Mesothelial cell of epicardium (in vitro differentiated cells): Measurements from ENCODE around the gene FGFBP2. TPM values are rescaled to one million over a fixed set of nuclear protein-coding genes. Genes with fewer than 3 reads are reported as not detected.

Source experiments
- DNase-seq, 2 experiments: peaks; one replicate each; pipeline ENCODE4 v3.0.0; 2021; ENCODE audit warnings: low spot score in 2 of 2; ENCODE audit not compliant: unreplicated experiment in 2 of 2
- H3K27ac Mint-ChIP-seq: 2 replicates; pipeline ENCODE4 v1.8.0; 2021; ENCODE audit warnings: mixed read lengths
- H3K27me3 Mint-ChIP-seq: 2 replicates; pipeline ENCODE4 v1.8.0; 2021; ENCODE audit warnings: low read depth, mixed read lengths
- H3K36me3 Mint-ChIP-seq: 2 replicates; pipeline ENCODE4 v1.8.0; 2021; ENCODE audit warnings: mixed read lengths
- H3K4me1 Mint-ChIP-seq: 2 replicates; pipeline ENCODE4 v1.8.0; 2021; ENCODE audit warnings: mixed read lengths
- H3K4me3 Mint-ChIP-seq: 2 replicates; pipeline ENCODE4 v1.8.0; 2021; ENCODE audit warnings: mild to moderate bottlenecking, moderate library complexity, mixed read lengths
- H3K9me3 Mint-ChIP-seq: 2 replicates; pipeline ENCODE4 v1.8.0; 2021; ENCODE audit warnings: mixed read lengths
- total RNA-seq: library from RNA; stranded (reverse); gene quantifications from 3 replicates; pipeline ENCODE4 v1.2.1, GENCODE V29; 2021
- TF ChIP-seq, protein P1 (sequence below): fragments of 200-600 bp; sonication (generic); IDR thresholded peaks from one replicate; pipeline ENCODE4 v1.5.0; 2021; ENCODE audit warnings: antibody characterized with exemption; ENCODE audit not compliant: unreplicated experiment

Gene FGFBP2
- total RNA-seq, 1 donor from 2014 or later: not detected

DNA sequence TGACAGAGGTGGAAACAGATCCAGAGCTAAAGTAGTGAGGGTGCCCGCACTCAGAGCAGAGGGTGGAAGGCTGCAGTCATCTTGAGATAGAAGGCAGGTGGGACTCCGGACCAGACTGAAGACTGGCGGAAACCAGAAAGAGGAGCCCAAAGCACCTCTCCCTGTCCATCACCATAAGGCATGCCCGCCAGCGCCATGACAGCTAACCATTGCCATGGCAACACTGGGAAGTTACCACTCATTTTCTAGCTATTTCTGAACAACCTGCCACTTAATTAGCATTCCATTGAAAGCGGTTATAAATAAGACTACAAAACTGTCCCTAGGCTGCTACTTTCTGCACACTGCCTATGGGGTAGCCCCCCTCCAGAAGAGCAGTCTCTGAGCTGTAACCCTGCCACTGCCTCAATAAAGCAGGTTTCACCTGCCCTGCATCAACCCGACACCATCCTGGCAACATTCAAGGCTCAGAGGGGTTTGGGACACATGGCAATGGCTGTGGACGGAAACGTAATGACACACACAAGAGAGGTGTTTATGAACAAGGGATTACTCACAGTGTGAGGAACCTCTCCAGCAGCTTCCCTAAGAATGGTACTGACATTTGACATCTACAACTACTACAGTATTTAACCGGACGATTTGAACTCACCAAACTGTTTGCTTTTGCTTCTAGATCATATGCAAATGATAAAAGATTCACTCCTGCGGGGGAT, 27.8 kb upstream of the FGFBP2 start:
- DNase-seq: no peak
- TF ChIP-seq, protein P1, sequence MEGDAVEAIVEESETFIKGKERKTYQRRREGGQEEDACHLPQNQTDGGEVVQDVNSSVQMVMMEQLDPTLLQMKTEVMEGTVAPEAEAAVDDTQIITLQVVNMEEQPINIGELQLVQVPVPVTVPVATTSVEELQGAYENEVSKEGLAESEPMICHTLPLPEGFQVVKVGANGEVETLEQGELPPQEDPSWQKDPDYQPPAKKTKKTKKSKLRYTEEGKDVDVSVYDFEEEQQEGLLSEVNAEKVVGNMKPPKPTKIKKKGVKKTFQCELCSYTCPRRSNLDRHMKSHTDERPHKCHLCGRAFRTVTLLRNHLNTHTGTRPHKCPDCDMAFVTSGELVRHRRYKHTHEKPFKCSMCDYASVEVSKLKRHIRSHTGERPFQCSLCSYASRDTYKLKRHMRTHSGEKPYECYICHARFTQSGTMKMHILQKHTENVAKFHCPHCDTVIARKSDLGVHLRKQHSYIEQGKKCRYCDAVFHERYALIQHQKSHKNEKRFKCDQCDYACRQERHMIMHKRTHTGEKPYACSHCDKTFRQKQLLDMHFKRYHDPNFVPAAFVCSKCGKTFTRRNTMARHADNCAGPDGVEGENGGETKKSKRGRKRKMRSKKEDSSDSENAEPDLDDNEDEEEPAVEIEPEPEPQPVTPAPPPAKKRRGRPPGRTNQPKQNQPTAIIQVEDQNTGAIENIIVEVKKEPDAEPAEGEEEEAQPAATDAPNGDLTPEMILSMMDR: no peak
- H3K9me3 Mint-ChIP-seq: no peaks in the 10 kb centered on the region
- H3K4me1 Mint-ChIP-seq: peaks cover 8% of the 10 kb centered on the region
- no peak overlapping the region for H3K27ac Mint-ChIP-seq
- H3K4me3 Mint-ChIP-seq: no peak overlapping the region
- no peaks in the 10 kb centered on the region for H3K36me3 Mint-ChIP-seq
- no peaks in the 10 kb centered on the region for H3K27me3 Mint-ChIP-seq

DNA sequence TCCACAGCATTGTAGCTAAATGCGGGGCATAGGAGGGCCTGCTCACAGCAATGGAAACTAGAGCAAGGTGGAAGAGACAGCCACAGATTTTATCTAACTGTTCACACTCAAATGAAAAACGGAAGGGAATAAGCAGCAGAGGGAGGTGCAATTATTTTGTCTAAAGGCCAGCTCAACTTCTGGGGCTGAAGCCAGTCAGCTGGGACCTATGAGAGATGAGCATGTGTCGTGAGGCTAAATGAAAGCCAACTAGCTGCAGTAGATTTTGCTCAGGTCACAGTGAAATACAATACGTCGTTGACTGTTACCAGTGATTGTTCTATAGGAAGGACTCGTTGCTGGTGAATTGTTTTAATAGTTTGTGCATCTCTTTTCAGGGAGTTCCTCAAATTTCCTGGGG, 26.4 kb upstream of the FGFBP2 start:
- DNase-seq: no peak
- Mint-ChIP-seq H3K4me1 (peaks cover 8% of the 10 kb centered on the region), H3K27me3 (no peaks in the 10 kb centered on the region), H3K9me3 (no peaks in the 10 kb centered on the region), H3K4me3 (no peak overlapping the region), H3K36me3 (peaks cover 2% of the 10 kb centered on the region), H3K27ac (no peak overlapping the region)
- TF ChIP-seq, protein P1: no peak

DNA sequence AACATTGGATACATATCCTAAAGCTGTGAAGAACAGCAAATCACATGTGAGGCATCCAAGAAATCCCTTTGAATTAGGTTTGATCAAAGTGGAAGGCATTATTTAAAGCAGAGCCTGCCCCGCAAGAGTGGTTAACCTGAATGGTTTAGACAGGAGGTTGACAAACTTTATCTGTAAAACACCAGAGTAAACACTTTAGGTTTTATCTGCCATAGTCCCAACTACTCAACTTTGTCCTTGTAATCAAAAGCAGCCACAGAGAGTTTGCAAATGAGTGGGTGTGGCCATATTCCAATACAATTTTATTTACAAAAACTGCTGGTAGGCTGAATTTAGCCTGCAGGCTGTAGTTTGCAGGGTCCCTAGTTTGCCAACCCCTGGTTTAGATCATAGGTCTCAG, 25.2 kb upstream of the FGFBP2 start:
- Mint-ChIP-seq H3K4me1 (peaks cover 12% of the 10 kb centered on the region), H3K36me3 (peaks cover 2% of the 10 kb centered on the region)
- no peak for DNase-seq

DNA sequence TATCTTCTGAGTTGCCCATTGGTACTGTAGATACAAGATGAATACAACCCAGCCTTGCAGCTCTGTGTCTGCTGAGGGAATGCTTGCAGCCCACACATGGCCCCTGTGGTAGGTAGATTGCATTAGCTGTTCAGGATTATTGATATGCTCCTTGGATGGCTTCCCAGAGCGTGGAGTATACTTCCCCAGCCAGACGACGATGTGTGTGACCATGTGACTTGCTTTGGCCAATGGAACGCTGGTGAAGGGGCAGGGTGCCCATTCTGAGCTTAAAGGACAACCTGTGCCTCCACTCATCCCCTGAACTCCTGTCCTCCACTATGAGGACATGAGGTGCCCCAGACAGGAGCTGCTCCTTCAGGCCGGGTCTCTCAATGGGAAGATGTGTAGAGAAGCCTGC, 23.9 kb upstream of the FGFBP2 start:
- Mint-ChIP-seq H3K36me3 (peaks cover 2% of the 10 kb centered on the region), H3K4me1 (peaks cover 10% of the 10 kb centered on the region), H3K4me3 (no peak overlapping the region), H3K27ac (no peak overlapping the region), H3K27me3 (no peaks in the 10 kb centered on the region), H3K9me3 (no peaks in the 10 kb centered on the region)
- TF ChIP-seq, protein P1: no peak
- no peak for DNase-seq

More for the DNA sequence above, 25.2 kb upstream of the FGFBP2 start:
- no peak overlapping the region for H3K4me3 Mint-ChIP-seq
- H3K27me3 Mint-ChIP-seq: no peaks in the 10 kb centered on the region
- H3K27ac Mint-ChIP-seq: no peak overlapping the region
- no peaks in the 10 kb centered on the region for H3K9me3 Mint-ChIP-seq
- TF ChIP-seq, protein P1: no peak

DNA sequence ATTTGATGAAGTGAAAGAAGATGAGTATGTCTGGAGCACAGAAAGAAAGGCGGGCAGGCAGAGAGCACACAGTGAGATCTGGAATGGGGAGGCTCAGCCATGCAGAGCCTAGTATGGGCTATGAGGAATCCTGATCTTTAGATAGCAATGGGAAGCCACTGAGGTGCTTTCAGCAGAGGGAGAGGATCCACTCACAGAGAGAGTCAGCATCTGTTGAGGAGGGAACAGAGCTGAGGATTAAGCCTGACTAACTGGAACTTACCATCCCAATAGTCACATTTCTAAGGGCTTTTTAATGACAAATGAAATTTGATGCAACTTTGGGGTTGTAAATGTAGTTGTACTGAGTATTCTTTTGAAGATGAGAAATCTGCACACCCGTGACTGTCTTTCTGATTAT, 20.6 kb upstream of the FGFBP2 start:
- DNase-seq: no peak
- Mint-ChIP-seq H3K9me3 (no peaks in the 10 kb centered on the region), H3K4me3 (no peak overlapping the region), H3K4me1 (peaks cover 4% of the 10 kb centered on the region), H3K36me3 (peaks cover 2% of the 10 kb centered on the region), H3K27me3 (no peaks in the 10 kb centered on the region), H3K27ac (no peak overlapping the region)
- TF ChIP-seq, protein P1: no peak
